ENCODE measurements around the gene MELTF.

The MELTF gene

DNA sequence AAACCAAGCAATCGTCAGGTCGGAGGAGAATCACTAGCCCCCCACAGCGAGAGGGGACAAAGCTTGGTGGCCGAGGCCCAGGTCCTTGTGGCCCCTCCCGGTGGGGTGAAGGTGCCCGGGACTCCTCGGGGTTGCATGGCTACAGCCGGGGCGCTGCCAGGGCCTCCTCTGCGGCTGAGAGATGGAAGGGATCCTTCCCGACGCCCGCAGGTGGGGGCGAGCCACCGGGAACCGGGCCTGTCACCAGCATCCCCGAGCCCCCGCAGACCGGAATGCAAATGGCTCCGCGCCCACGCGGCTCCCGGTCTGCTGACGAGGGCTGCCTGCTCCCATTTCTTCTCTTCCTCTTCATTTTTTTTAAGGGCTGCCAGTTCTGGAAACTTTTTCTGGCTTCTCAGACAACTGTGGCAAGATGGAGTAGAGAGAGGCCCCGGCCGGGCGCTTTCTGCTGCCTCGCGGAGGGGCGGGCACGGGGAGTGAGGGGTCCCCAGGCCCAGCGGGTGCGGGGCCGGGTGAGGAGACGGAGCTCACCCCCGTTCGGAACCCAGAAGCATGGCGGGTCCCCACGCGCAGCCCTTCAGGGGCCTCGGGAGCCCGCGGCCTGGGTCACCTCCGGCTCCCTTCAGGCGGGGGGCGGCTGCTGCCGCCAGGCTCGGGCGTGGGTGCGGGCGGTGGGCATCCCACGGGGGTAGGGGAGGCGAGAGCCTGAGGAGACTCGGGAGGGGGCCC lies 27.5 kb downstream of the MELTF start:
- Histone ChIP-seq H2AFZ (ENCODE audit: low read depth, low read length) (peak overlapping the region; percentile 84), H2BK5ac (ENCODE audit: low read depth, low read length, poor library complexity, severe bottlenecking) (no peak overlapping the region), H3K27ac (ENCODE audit: low read length, poor library complexity, severe bottlenecking) (no peak overlapping the region), H3K36me3 (ENCODE audit: control insufficient read depth in 1 of 2, insufficient read depth in 2 of 2, low read depth in 1 of 2, low read length in 2 of 2) (no peaks in the 10 kb centered on the region), H3K4me3 (ENCODE audit: insufficient read depth in 1 of 2, low read depth in 1 of 2, low read length in 2 of 2) (peak overlapping the region in 1 of 2 experiments; percentile 68), H3K18ac (ENCODE audit: low read depth in 1 of 2, low read length in 2 of 2) (peak overlapping the region in 1 of 2 experiments; percentile 67), H3K79me1 (replicated peaks; ENCODE audit: low read length, poor library complexity, severe bottlenecking) (no peaks in the 10 kb centered on the region), H2BK15ac (ENCODE audit: low read depth, poor library complexity, severe bottlenecking) (peak overlapping the region; percentile 84), H2AK5ac (ENCODE audit: low read length, severe bottlenecking) (no peak overlapping the region), H3K9ac (ENCODE audit: low read length) (peak overlapping the region; percentile 76), H3K9me3 (ENCODE audit: control insufficient read depth, low read length) (no peaks in the 10 kb centered on the region), H2BK12ac (ENCODE audit: low read length in 2 of 2) (no peak overlapping the region), H3K14ac (ENCODE audit: low read length in 2 of 2) (no peak overlapping the region), H4K91ac (ENCODE audit: low read length) (peak overlapping the region; percentile 31), H2BK120ac (ENCODE audit: low read depth, low read length) (peak overlapping the region; percentile 20), H4K8ac (ENCODE audit: low read length) (peak overlapping the region; percentile 96), H3K4me2 (ENCODE audit: low read length, poor library complexity, severe bottlenecking) (peak overlapping the region; percentile 61), H3K27me3 (ENCODE audit: control insufficient read depth in 1 of 2, insufficient read depth in 1 of 2, low read length in 2 of 2) (peaks cover 0 to 10% of the 10 kb centered on the region in 2 experiments), H3K4ac (ENCODE audit: low read depth in 1 of 2, low read length in 2 of 2) (no peak overlapping the region), H3K23ac (ENCODE audit: low read length in 2 of 2) (no peak overlapping the region), H3K4me1 (ENCODE audit: control insufficient read depth, insufficient read depth, low read depth, low read length) (peaks cover 16% of the 10 kb centered on the region)
- WGBS, result 50% methylated on average over 41 of the region's 55 CpGs
- DNase-seq, result no peak

DNA sequence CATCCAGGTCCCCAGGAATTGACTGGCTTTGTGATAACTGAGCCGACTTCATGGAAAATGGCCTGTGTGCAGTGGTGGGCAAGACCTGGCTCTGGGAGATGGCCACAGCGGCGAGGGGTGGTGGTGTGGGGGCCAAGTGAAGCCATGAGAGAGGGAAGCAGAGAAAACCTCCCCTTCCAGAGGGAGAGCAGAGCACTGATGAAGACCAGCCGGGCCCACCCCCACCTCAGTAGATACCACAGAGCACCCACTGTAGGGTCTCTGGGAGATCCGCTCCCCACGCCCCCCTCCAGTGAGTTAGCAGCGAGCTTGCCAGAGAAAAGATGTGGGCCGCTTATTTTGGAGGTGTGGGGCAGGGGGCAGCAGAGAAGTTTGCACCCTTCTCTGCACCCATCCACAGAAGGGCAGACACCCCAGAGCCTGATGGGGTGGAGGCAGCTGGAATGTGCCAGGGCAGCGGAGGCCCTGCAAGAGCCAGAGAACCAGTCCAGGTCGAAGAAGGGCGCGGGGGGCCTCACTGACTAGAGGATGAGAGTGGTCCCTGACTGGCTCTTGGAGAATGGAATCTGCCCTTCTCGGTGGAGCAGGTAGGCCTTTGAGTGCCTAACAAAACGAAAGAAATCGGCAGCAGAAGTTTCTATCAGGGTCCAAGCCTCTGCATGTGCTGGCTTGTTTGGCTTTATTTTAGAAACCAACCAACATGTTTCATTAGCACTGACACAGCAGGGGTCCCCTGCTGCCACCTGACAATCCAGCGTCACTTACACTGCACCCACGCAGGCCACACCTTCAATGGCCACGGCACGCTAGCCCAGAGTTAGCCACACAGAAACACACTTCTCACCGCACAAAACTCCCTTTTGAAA lies 28.3 kb downstream of the MELTF start:
- Histone ChIP-seq H3K27me3 (ENCODE audit: control insufficient read depth in 1 of 2, insufficient read depth in 1 of 2, low read length in 2 of 2) (peaks cover 0 to 8% of the 10 kb centered on the region in 2 experiments), H2BK5ac (ENCODE audit: low read depth, low read length, poor library complexity, severe bottlenecking) (no peak overlapping the region), H2BK120ac (ENCODE audit: low read depth, low read length) (no peak overlapping the region), H4K91ac (ENCODE audit: low read length) (no peak overlapping the region), H2AK5ac (ENCODE audit: low read length, severe bottlenecking) (no peak overlapping the region), H3K4me3 (ENCODE audit: insufficient read depth in 1 of 2, low read depth in 1 of 2, low read length in 2 of 2) (no peak overlapping the region), H3K36me3 (ENCODE audit: control insufficient read depth in 1 of 2, insufficient read depth in 2 of 2, low read depth in 1 of 2, low read length in 2 of 2) (no peaks in the 10 kb centered on the region), H3K4ac (ENCODE audit: low read depth in 1 of 2, low read length in 2 of 2) (no peak overlapping the region), H3K79me1 (replicated peaks; ENCODE audit: low read length, poor library complexity, severe bottlenecking) (no peaks in the 10 kb centered on the region), H4K8ac (ENCODE audit: low read length) (no peak overlapping the region), H3K23ac (ENCODE audit: low read length in 2 of 2) (no peak overlapping the region), H3K4me1 (ENCODE audit: control insufficient read depth, insufficient read depth, low read depth, low read length) (peaks cover 16% of the 10 kb centered on the region), H2AFZ (ENCODE audit: low read depth, low read length) (no peak overlapping the region), H3K18ac (ENCODE audit: low read depth in 1 of 2, low read length in 2 of 2) (no peak overlapping the region), H2BK12ac (ENCODE audit: low read length in 2 of 2) (no peak overlapping the region), H3K4me2 (ENCODE audit: low read length, poor library complexity, severe bottlenecking) (no peak overlapping the region), H3K27ac (ENCODE audit: low read length, poor library complexity, severe bottlenecking) (no peak overlapping the region), H3K14ac (ENCODE audit: low read length in 2 of 2) (no peak overlapping the region), H3K9ac (ENCODE audit: low read length) (peak overlapping the region; percentile 76), H3K9me3 (ENCODE audit: control insufficient read depth, low read length) (no peaks in the 10 kb centered on the region), H2BK15ac (ENCODE audit: low read depth, poor library complexity, severe bottlenecking) (no peak overlapping the region)
- WGBS, result 96% methylated on average over 20 of the region's 20 CpGs
- DNase-seq, result no peak

DNA sequence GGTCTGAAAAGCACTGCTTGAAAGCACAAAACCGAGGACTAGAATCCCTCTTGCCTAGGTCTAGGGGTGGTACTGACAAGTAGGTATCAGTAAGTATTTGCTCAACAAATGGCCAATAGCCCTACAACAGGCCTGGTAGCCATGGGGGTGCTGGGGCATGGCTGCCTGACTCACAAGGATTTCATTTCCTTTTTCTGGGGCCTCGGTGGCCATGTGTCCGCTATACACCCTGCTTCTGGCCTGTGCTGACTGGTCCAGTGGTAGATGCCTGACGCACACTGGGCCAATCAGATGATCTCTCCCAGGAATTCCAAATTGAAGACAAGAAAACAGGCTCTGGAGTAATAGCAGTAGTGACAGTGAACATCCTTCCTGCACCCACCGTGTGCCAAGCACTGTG lies 29.4 kb downstream of the MELTF start:
- Histone ChIP-seq H3K9me3 (ENCODE audit: control insufficient read depth, low read length) (no peaks in the 10 kb centered on the region), H3K14ac (ENCODE audit: low read length in 2 of 2) (no peak overlapping the region), H3K4ac (ENCODE audit: low read depth in 1 of 2, low read length in 2 of 2) (no peak overlapping the region)

More for the DNA sequence above, 29.4 kb downstream of the MELTF start:
- Histone ChIP-seq H3K4me2 (ENCODE audit: low read length, poor library complexity, severe bottlenecking) (no peak overlapping the region), H3K4me3 (ENCODE audit: insufficient read depth in 1 of 2, low read depth in 1 of 2, low read length in 2 of 2) (no peak overlapping the region), H4K91ac (ENCODE audit: low read length) (no peak overlapping the region), H3K27me3 (ENCODE audit: control insufficient read depth in 1 of 2, insufficient read depth in 1 of 2, low read length in 2 of 2) (peaks cover 0 to 8% of the 10 kb centered on the region in 2 experiments), H3K9ac (ENCODE audit: low read length) (no peak overlapping the region), H3K23ac (ENCODE audit: low read length in 2 of 2) (no peak overlapping the region), H4K8ac (ENCODE audit: low read length) (no peak overlapping the region), H3K36me3 (ENCODE audit: control insufficient read depth in 1 of 2, insufficient read depth in 2 of 2, low read depth in 1 of 2, low read length in 2 of 2) (no peaks in the 10 kb centered on the region), H2BK5ac (ENCODE audit: low read depth, low read length, poor library complexity, severe bottlenecking) (no peak overlapping the region), H2BK120ac (ENCODE audit: low read depth, low read length) (no peak overlapping the region), H3K27ac (ENCODE audit: low read length, poor library complexity, severe bottlenecking) (no peak overlapping the region), H2AK5ac (ENCODE audit: low read length, severe bottlenecking) (no peak overlapping the region), H3K18ac (ENCODE audit: low read depth in 1 of 2, low read length in 2 of 2) (no peak overlapping the region), H2AFZ (ENCODE audit: low read depth, low read length) (no peak overlapping the region), H2BK15ac (ENCODE audit: low read depth, poor library complexity, severe bottlenecking) (no peak overlapping the region), H3K79me1 (replicated peaks; ENCODE audit: low read length, poor library complexity, severe bottlenecking) (no peaks in the 10 kb centered on the region), H3K4me1 (ENCODE audit: control insufficient read depth, insufficient read depth, low read depth, low read length) (peaks cover 16% of the 10 kb centered on the region), H2BK12ac (ENCODE audit: low read length in 2 of 2) (no peak overlapping the region)
- 91% methylated on average over 5 of the region's 5 CpGs for WGBS
- peak; percentile 9 for DNase-seq

Measured in mesenchymal stem cell (in vitro differentiated cells and primary cell).